Stimulated activated CD8-positive, alpha-beta memory T cell treated with anti-CD3 and anti-CD28 coated beads, Interleukin-4, amount 100 ng/mL, for 48 hours (primary cell): ENCODE measurements around the gene BRINP2.

ENCODE experiments used
- DNase-seq: peaks from one replicate; pipeline ENCODE4 v3.0.0-alpha.2; 2020

The BRINP2 gene

GRCh38 chr1:177329871-177330270 is 159.1 kb downstream of the BRINP2 start:
- no peak for DNase-seq
